HL-60/S4 treated with phorbol 12-myristate 13-acetate at 8.2 ng/mL for 4 days and 3 days (cell line): ENCODE results near the gene OR4D1.
"Not testable (repeated sequence)": the region's sequence is repeated elsewhere in the genome, so short reads cannot be mapped to it uniquely, and the experiment has no call there.

Experiments
- in situ Hi-C: fragments of 300-500 bp; cut with MboI; formaldehyde crosslinking; loops from 2 replicates; pipeline ENCODE4 v1.15.0; 2022; ENCODE audit warnings: low sequenced_read_pairs

Gene OR4D1

DNA sequence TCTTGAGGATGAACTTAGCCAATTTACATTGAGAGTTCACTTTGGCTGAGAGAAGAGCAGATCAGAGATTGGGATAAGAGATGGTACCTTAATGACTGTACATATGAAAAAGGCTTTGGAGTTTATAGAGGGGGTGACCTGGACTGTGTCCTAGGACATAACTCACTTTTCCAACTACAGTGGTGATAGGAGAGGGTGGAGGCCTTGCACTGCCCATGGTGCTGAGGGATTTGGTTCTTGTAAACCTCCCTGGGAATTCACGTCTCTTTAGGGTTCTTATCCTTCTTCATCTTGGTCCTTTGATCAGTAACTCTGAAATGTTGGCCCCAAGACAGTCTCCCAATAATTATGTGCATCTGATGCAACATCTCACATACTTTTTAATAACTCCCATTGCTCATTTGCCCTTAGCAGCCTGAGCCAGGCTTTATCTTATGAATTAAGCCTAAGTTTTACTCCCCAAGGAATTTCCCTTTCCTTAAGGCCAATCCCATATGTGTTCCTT, at the start of gene OR4D1:
Gene OR4D1 (plus strand): TSS at position 455 of the 505 bp plus-strand sequence. CDS start 6,770 bp downstream, outside the sequence.
- in situ Hi-C loops, result no loop called here

GRCh38 chr17:58100506-58100905, 47.7 kb upstream of the OR4D1 start:
- in situ Hi-C loops, result no loop called here

- in situ Hi-C loops, result not testable (repeated sequence)
These were observed 46.3 kb upstream of the OR4D1 start for GRCh38 chr17:58101898-58102297.

GRCh38 chr17:58105093-58105492, 43.1 kb upstream of the OR4D1 start:
- in situ Hi-C loops, result no loop called here

- in situ Hi-C loops, result no loop called here
These were observed 40.9 kb upstream of the OR4D1 start for GRCh38 chr17:58107306-58107705.

DNA sequence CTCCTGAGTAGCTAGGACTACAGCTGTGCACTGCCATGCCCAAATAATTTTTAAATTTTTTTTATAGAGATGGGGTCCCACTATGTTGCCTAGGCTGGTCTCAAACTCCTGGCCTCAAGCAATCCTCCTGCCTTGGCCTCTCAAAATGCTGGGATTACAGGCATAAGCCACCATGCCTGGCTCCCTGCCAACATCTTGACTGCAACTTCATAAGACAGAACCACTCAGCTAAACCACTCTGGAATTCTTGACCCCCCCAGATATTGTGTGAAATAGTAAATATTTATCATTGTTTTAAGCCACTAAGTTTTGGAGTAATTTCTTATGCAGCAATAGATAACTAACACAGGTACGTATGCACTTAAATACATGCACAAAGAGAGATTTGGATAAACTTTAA, 39.0 kb upstream of the OR4D1 start:
- in situ Hi-C loops, result no loop called here

- in situ Hi-C loops, result no loop called here
These were observed 38.2 kb upstream of the OR4D1 start for GRCh38 chr17:58110012-58110411.

GRCh38 chr17:58111676-58112075, 36.5 kb upstream of the OR4D1 start:
- in situ Hi-C loops, result no loop called here

DNA sequence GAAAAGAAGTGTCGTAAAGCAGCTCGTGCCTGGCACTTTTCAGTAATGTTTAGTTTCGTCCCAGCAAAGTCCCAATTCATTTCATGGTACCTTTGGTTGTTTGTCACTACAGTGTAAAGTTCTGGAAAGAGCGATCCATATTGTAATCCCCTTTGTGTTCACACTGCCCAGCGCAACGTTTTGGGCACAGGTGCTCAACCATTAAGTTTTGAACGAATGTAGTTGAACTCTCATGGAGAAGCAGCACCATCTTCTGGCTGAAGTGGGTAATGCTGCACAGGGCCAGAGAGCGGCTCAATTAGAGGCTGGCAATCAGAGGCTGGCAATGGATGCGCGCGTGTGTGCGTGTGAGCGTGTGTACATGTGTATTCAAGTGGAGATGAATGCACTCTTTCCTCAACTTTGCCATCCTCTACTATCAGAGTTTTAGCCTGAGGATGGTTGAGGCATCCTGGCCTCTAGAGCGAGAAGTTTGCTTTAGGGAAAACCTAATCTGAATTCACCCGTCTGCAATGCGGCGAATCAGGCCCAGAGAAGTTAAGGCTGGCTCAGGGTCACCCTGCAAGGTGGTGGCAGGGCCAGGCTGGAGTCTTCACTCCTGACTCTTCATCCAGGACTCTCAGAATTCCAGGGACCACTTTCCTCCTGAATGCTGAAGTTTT, 35.1 kb upstream of the OR4D1 start:
- in situ Hi-C loops, result no loop called here

DNA sequence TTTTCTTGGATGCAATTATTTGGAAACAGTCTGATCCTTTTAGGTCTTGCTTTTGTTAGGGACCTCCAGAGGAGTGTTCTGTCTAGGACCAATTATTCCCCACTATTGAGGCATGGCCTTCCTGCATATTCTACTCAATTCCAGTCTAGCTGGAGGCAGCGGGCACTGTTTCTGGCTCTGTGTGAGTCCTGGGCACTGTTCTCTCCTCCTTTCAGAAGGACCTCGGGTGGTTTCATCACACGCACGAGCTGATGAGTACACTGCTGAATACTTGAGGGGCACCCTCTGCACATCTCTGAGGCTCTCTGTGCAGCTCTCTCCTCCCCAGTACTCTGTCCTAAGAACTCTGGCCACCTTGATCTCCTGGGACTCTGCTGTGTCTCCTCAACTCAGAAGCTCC, 34.2 kb upstream of the OR4D1 start:
- in situ Hi-C loops, result no loop called here

DNA sequence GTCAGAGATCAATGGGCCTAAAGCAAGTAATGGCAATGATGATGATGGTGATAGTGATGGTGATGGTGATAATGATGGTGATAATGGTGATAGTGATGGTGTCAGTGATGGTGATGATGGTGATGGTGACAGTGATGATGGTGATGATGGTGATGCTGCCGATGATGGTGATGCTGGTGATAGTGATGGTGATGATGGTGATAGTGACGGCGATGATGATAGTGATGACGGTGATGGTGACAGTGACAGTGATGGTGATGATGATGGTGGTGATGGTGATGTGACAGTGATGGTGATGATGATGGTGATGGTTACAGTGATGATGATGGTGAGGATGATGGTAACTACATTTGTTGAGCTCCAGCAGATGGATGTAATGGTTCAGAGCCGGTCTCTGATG, 30.8 kb upstream of the OR4D1 start:
- in situ Hi-C loops, result no loop called here

DNA sequence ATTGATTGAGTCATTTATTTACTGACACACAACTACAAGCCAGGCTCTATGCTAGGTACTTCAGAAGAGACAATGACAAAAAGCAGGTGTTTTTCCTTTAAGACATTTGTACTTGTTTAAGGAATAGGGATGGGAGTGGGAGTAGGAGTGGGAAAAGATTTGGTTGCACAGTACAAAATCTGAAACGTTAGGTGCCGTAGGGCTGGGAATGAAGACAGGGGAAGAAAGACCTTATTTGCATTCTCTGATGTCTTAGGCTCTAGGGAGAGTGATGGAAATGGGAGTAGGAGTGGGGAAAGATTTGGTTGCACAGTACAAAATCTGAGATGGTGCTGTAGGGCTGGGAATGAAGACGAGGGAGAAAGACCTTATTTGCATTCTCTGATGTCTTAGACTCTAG, 28.7 kb upstream of the OR4D1 start:
- in situ Hi-C loops, result no loop called here

- in situ Hi-C loops, result no loop called here
These were observed 27.9 kb upstream of the OR4D1 start for GRCh38 chr17:58120195-58120822.

DNA sequence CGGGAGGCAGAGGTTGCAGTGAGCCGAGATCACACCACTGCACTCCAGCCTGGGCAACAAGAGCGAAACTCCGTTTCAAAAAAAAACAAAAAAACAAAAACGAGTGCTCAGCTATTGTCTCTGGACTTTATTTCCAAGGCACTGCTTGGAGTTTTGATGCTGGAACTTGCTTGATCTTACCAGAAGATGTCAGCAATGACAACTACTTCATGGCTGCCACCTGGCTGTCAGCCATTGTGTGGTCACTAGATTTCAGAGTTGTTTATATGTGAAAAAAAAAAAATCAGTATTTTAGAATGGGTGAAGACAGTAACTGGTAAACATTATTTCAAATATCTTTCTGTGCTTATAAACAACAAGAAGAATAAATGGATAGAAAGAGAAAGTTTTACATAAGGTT, 26.3 kb upstream of the OR4D1 start:
- in situ Hi-C loops, result no loop called here

DNA sequence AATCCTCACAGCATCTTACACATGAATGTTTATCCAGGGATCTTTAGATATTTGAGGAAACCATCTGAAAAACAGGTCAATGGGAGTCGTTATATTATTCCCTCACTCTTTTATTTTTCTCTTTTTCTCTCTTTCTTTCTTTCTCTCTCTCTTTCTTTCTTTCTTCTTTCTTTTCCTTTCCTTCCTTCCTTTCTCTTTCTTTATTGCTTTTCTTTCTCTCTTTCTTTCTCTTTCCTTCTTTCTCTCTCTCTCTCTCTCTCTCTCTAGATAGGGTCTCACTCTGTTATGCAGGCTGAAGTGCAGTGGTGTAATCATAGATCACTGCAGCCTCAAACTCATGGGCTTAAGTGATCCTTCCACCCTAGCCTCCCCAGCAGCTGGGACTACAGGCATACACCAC, 20.3 kb upstream of the OR4D1 start:
- in situ Hi-C loops, result no loop called here

DNA sequence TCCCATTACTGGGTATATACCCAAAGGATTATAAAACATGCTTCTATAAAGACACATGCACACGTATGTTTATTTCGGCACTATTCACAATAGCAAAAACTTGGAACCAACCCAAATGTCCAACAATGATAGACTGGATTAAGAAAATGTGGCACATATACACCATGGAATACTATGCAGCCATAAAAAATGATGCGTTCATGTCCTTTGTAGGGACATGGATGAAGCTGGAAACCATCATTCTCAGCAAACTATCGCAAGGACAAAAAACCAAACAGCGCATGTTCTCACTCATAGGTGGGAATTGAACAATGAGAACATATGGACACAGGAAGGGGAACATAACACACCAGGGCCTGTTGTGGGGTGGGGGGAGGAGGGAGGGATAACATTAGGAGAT, 15.5 kb upstream of the OR4D1 start:
- in situ Hi-C loops, result not testable (repeated sequence)

DNA sequence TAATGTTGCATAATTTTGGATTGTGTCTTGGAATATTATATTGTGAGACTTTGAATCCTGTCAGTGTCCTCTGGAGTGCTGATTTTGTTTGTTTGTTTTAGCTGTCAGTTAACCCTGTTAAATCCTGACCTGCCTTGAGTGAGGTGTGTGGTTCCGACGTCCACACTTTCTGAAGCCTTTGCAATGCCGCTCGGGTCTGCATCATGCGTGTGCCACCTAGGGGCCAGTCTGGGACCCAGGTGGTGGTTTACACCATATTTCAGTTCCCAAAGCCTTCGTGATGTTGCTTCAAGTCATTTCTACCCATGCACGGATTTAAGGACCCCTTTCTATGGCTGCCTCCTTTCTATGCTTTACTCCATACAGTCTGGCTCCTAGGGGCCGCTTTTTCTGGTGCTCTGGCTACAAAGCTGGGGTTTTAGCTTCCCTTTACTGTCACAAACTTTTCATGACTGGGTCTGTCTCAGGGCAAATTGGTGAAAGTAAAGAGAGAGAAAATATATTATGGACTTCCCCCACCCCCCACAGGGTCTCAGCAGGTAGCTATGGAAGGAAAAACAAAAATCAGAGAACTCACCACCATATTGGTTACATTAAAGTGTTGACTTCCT, 11.4 kb upstream of the OR4D1 start:
- in situ Hi-C loops, result no loop called here

DNA sequence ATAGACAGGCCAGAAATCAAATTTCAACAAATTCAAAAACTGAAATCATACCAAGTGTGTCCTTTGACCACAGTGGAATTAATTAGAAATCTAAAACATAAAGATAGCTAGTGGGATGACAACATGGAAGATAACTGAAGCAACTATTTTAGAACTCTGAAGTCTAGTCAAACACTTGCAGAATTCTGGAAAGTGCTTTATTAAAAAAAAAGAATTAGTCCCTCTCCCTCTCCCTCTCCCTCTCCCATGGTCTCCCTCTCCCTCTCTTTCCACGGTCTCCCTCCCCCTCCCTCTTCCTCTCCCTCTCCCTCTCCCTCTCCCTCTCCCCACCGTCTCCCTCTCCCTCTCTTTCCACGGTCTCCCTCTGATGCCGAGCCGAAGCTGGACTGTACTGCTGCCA, 6.7 kb upstream of the OR4D1 start:
- in situ Hi-C loops, result no loop called here

GRCh38 chr17:58143335-58143734, 4.8 kb upstream of the OR4D1 start:
- in situ Hi-C loops, result not testable (repeated sequence)

DNA sequence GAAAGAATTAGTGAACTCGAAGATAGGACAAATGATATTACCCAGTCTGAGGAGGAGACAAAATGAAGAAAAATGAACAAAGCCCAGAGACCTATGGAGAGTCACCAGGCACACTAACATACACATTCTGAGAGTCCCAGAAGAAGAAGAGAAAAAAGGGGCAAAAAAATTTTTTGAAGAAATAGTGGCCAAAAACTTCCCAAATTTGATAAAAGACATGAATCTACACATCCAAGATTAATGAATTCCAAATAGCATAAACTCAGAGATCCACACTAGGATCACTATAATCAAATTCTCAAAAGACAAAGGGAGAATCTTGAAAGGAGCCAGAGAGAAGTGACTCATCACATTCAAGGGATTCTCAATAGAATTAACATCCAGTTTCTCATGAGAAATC, 3.4 kb upstream of the OR4D1 start:
- in situ Hi-C loops, result no loop called here

DNA sequence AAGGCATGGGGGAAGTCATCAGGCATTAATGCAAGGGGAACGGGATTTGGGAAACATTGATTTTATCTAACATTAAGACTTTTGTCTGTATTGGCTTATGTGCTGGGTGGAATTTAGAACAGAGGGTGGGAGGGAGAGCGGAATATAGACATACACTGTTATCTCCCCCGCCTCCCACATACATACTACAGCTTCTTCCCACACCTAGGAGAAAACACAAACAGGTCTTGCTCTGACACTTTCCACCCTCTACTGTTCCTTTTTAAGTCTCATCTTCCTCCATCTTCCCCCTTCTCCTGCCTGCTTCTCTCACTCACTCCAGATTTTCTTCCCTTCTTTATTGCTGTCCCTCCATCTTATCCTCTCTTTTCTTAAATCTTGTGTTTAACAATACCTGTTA, 425 bp downstream of the OR4D1 start:
- in situ Hi-C loops, result no loop called here

GRCh38 chr17:58150394-58150793, 2.2 kb downstream of the OR4D1 start:
- in situ Hi-C loops, result no loop called here
